ENCODE data around the gene TEX261. TPM values are rescaled to one million over a fixed set of nuclear protein-coding genes. Genes with fewer than 3 reads are reported as not detected.

Gene TEX261
- total RNA-seq, 2 donors from 2014 or later, result 43.6 to 58.8 TPM

GRCh38 chr2:70994009-70994698, 519 bp downstream of the TEX261 start:
- intact Hi-C loops (cut with DNase I), result no loop called here
- TF ChIP-seq CTCF (IDR thresholded peaks at IDR 0.05), result no peak
- peaks cover 9% of the 10 kb centered on the region for H3K4me1 ChIP-seq
- peak overlapping the region; percentile 81 to 93 for H3K9ac ChIP-seq (ENCODE audit: low read depth in 2 of 2, low read length in 2 of 2)
- H3K9me3 ChIP-seq, result no peaks in the 10 kb centered on the region
- H3K4me3 ChIP-seq, result peak overlapping the region; percentile 99
- H3K27ac ChIP-seq, result peak overlapping the region; percentile 58
- H3K36me3 ChIP-seq, result peaks cover 5% of the 10 kb centered on the region
- DNase-seq, result no peak
- H3K27me3 ChIP-seq, result no peaks in the 10 kb centered on the region

GRCh38 chr2:70992945-70993853, 1.5 kb downstream of the TEX261 start:
- Histone ChIP-seq H3K27me3 (no peaks in the 10 kb centered on the region), H3K27ac (no peak overlapping the region), H3K9ac (ENCODE audit: low read depth in 2 of 2, low read length in 2 of 2) (peak overlapping the region; percentile 26 to 81), H3K36me3 (peaks cover 5% of the 10 kb centered on the region), H3K4me3 (peak overlapping the region; percentile 99), H3K9me3 (no peaks in the 10 kb centered on the region), H3K4me1 (peaks cover 9% of the 10 kb centered on the region)
- TF ChIP-seq CTCF (IDR thresholded peaks at IDR 0.05), result no peak
- intact Hi-C loops (cut with DNase I), result no loop called here
- no peak for DNase-seq

- peaks cover 9% of the 10 kb centered on the region for H3K4me1 ChIP-seq
- no peak for TF ChIP-seq CTCF (IDR thresholded peaks at IDR 0.05)
- no peak overlapping the region for H3K4me3 ChIP-seq
- H3K27ac ChIP-seq, result no peak overlapping the region
- peaks cover 5% of the 10 kb centered on the region for H3K36me3 ChIP-seq
- no peaks in the 10 kb centered on the region for H3K27me3 ChIP-seq
- DNase-seq, result no peak
- no peak overlapping the region for H3K9ac ChIP-seq (ENCODE audit: low read depth in 2 of 2, low read length in 2 of 2)
- intact Hi-C loops (cut with DNase I), result no loop called here
- H3K9me3 ChIP-seq, result no peaks in the 10 kb centered on the region
These were observed 2.9 kb downstream of the TEX261 start for GRCh38 chr2:70991742-70992141.

GRCh38 chr2:70991142-70991541, 3.5 kb downstream of the TEX261 start:
- H3K27ac ChIP-seq, result no peak overlapping the region
- no peaks in the 10 kb centered on the region for H3K9me3 ChIP-seq
- no peak overlapping the region for H3K4me3 ChIP-seq
- no peak for DNase-seq
- intact Hi-C loops (cut with DNase I), result no loop called here
- no peak for TF ChIP-seq CTCF (IDR thresholded peaks at IDR 0.05)
- peaks cover 9% of the 10 kb centered on the region for H3K4me1 ChIP-seq
- H3K36me3 ChIP-seq, result peaks cover 5% of the 10 kb centered on the region
- H3K27me3 ChIP-seq, result no peaks in the 10 kb centered on the region
- H3K9ac ChIP-seq (ENCODE audit: low read depth in 2 of 2, low read length in 2 of 2), result no peak overlapping the region

GRCh38 chr2:70990216-70990615, 4.5 kb downstream of the TEX261 start:
- Histone ChIP-seq H3K4me1 (peaks cover 9% of the 10 kb centered on the region), H3K9ac (ENCODE audit: low read depth in 2 of 2, low read length in 2 of 2) (no peak overlapping the region), H3K9me3 (no peaks in the 10 kb centered on the region), H3K27me3 (no peaks in the 10 kb centered on the region), H3K4me3 (no peak overlapping the region), H3K27ac (no peak overlapping the region), H3K36me3 (peaks cover 5% of the 10 kb centered on the region)
- DNase-seq, result no peak
- intact Hi-C loops (cut with DNase I), result no loop called here
- TF ChIP-seq CTCF (IDR thresholded peaks at IDR 0.05), result no peak
